HepG2 (cell line): ENCODE results near the gene CHRNG. TPM values are rescaled to one million over a fixed set of nuclear protein-coding genes. Genes with fewer than 3 reads are reported as not detected.

Experiments used
- DBP ChIP-seq: sonication (generic); formaldehyde crosslinking; IDR thresholded peaks from 2 replicates; pipeline ENCODE4 v1.4.0; 2020; ENCODE audit warnings: missing genetic modification reagents; ENCODE audit errors: not compliant biosample characterization
- GZF1 ChIP-seq: sonication (generic); formaldehyde crosslinking; IDR thresholded peaks from 2 replicates; pipeline ENCODE4 v1.5.1; 2020; ENCODE audit warnings: mild to moderate bottlenecking, missing genetic modification reagents
- KDM1A ChIP-seq: IDR thresholded peaks from 2 replicates; pipeline ENCODE4 v1.6.1; 2016; ENCODE audit warnings: missing compliant biosample characterization
- MAX ChIP-seq: IDR thresholded peaks from 2 replicates; pipeline ENCODE4 v1.6.1; 2012; ENCODE audit warnings: inconsistent platforms
- MLLT10 ChIP-seq: sonication (generic); formaldehyde crosslinking; IDR thresholded peaks from 2 replicates; pipeline ENCODE4 v1.4.0; 2020; ENCODE audit warnings: missing genetic modification reagents
- POLR2A ChIP-seq, 2 experiments: IDR thresholded peaks; 2 replicates each; pipeline ENCODE4 v1.6.1; 2011; ENCODE audit warnings: low read depth in 2 of 2, low read length in 2 of 2, mild to moderate bottlenecking in 1 of 2, moderate library complexity in 1 of 2; ENCODE audit not compliant: insufficient read depth in 1 of 2
- XBP1 ChIP-seq: sonication (generic); formaldehyde crosslinking; IDR thresholded peaks from 2 replicates; pipeline ENCODE4 v1.5.0; 2020; ENCODE audit warnings: missing genetic modification reagents
- ZMYM4 ChIP-seq: sonication (generic); formaldehyde crosslinking; IDR thresholded peaks from 2 replicates; pipeline ENCODE4 v1.8.1; 2023; ENCODE audit warnings: mild to moderate bottlenecking, missing genetic modification reagents
- ZNF142 ChIP-seq: sonication (generic); formaldehyde crosslinking; IDR thresholded peaks from 2 replicates; pipeline ENCODE4 v1.4.0; 2020; ENCODE audit warnings: missing genetic modification reagents
- ZNF17 ChIP-seq: sonication (generic); formaldehyde crosslinking; IDR thresholded peaks from 2 replicates; pipeline ENCODE4 v1.5.0; 2020; ENCODE audit warnings: mild to moderate bottlenecking, missing genetic modification reagents
- ZNF207 ChIP-seq: fragments of 450-650 bp; IDR thresholded peaks from 2 replicates; pipeline ENCODE4 v1.6.1; 2016; ENCODE audit warnings: antibody characterized with exemption, borderline replicate concordance
- ZNF275 ChIP-seq: sonication (generic); formaldehyde crosslinking; IDR thresholded peaks from 2 replicates; pipeline ENCODE4 v1.8.0; 2022; ENCODE audit warnings: missing genetic modification reagents, mild to moderate bottlenecking, inconsistent platforms, borderline replicate concordance
- ZNF280B ChIP-seq: sonication (generic); formaldehyde crosslinking; IDR thresholded peaks from 2 replicates; pipeline ENCODE4 v1.5.0; 2020; ENCODE audit warnings: missing genetic modification reagents, mild to moderate bottlenecking, borderline replicate concordance
- ZNF362 ChIP-seq: sonication (generic); formaldehyde crosslinking; IDR thresholded peaks from 2 replicates; pipeline ENCODE4 v1.4.0; 2020; ENCODE audit warnings: missing genetic modification reagents, mild to moderate bottlenecking, borderline replicate concordance
- ZNF382 ChIP-seq: sonication (generic); formaldehyde crosslinking; IDR thresholded peaks from 2 replicates; pipeline ENCODE4 v1.5.0; 2020; ENCODE audit warnings: missing genetic modification reagents, mild to moderate bottlenecking, borderline replicate concordance
- ZNF607 ChIP-seq: sonication (generic); formaldehyde crosslinking; IDR thresholded peaks from 2 replicates; pipeline ENCODE4 v1.5.1; 2020; ENCODE audit warnings: missing genetic modification reagents, mild to moderate bottlenecking, borderline replicate concordance
- ZNF660 ChIP-seq: sonication (generic); formaldehyde crosslinking; IDR thresholded peaks from 2 replicates; pipeline ENCODE4 v1.5.1; 2020; ENCODE audit warnings: mild to moderate bottlenecking, low read depth, missing genetic modification reagents, borderline replicate concordance
- polyA plus RNA-seq, 8 experiments: library from polyadenylated mRNA; depleted of rRNA in 3 of 8; stranded (reverse) in 7 of 8; unstranded in 1 of 8; fragments of >200 nt; fragmentation: Illumina TruSeq in 4 of 8; extraction: Trizol in 4 of 8; gene quantifications; 2 replicates each; pipeline versions ENCODE4 v1.2.1 to v1.2.3, GENCODE V29; 2011 to 2016; ENCODE audit warnings: low read depth in 4 of 8, missing spikeins in 1 of 8, mixed read lengths in 1 of 8; ENCODE audit not compliant: insufficient read depth in 1 of 8
- total RNA-seq, 5 experiments: library from RNA; depleted of rRNA; stranded (reverse); fragments of >200 nt; fragmentation: Illumina TruSeq; extraction: Trizol; gene quantifications; 2 replicates each; pipeline ENCODE4 v1.2.3, GENCODE V29; 2016; ENCODE audit warnings: low read depth in 1 of 5

The CHRNG gene
- total and polyA plus RNA-seq, 2 of the 13 experiments (the other 11 are each of a cell fraction or from before 2014, with no cell fraction given) = not detected

- TF ChIP-seq ZNF142 (CRISPR knock-in tag) (peak; percentile 96), DBP (peak; percentile 95), ZNF362 (CRISPR knock-in tag) (peak; percentile 86), ZNF607 (CRISPR knock-in tag) (peak; percentile 100), ZNF382 (CRISPR knock-in tag) (no peak; the same call in 1 of the 2 replicates), ZNF275 (CRISPR knock-in tag) (peak; percentile 97), KDM1A (CRISPR knock-in tag) (peak; percentile 99), ZNF280B (peak; percentile 99), MLLT10 (CRISPR knock-in tag) (no peak; the same call in 1 of the 2 replicates), ZMYM4 (CRISPR knock-in tag) (peak; percentile 99), GZF1 (peak; percentile 94; the same call in 1 of the 2 replicates), ZNF207 (no peak), MAX (peak; percentile 98), XBP1 (CRISPR knock-in tag) (peak; percentile 93), POLR2A (IDR thresholded peaks at IDR 0.05; ENCODE audit: insufficient read depth in 1 of 2, low read depth in 2 of 2, low read length in 2 of 2) (peak; percentile 97 to 98), ZNF17 (CRISPR knock-in tag) (peak; percentile 93; the same call in 1 of the 2 replicates), ZNF660 (CRISPR knock-in tag) (0 out of 2 replicates have a peak, but pooled peaks have one; percentile 83)
These were observed 11.1 kb downstream of the CHRNG start, which contains the start of the genes EIF4E2 and TIGD1 (continued) for GRCh38 chr2:232550354-232551249.
